GM19240 (cell line): ENCODE measurements around the gene PCSK5.

ENCODE experiments used
- DNase-seq: peaks from one replicate; pipeline ENCODE4 v3.0.0; 2011; ENCODE audit warnings: low spot score; ENCODE audit not compliant: insufficient read length

Gene PCSK5

GRCh38 chr9:76127637-76128036, 237.2 kb downstream of the PCSK5 start:
- DNase-seq: no peak

- no peak for DNase-seq
Observed at GRCh38 chr9:76135902-76136301, 245.4 kb downstream of the PCSK5 start.

- DNase-seq: no peak
Observed at GRCh38 chr9:76136986-76137385, 246.5 kb downstream of the PCSK5 start.

GRCh38 chr9:76137931-76138330, 247.5 kb downstream of the PCSK5 start:
- DNase-seq: no peak

GRCh38 chr9:76138360-76138759, 247.9 kb downstream of the PCSK5 start:
- DNase-seq: no peak

- DNase-seq: no peak
Observed at GRCh38 chr9:76143834-76144233, 253.4 kb downstream of the PCSK5 start.

GRCh38 chr9:76150013-76150412, 259.5 kb downstream of the PCSK5 start:
- no peak for DNase-seq

- DNase-seq: no peak
Observed at GRCh38 chr9:76151267-76151666, 260.8 kb downstream of the PCSK5 start.

GRCh38 chr9:76153339-76153738, 262.9 kb downstream of the PCSK5 start:
- DNase-seq: no peak

GRCh38 chr9:76153902-76154629, 263.6 kb downstream of the PCSK5 start:
- no peak for DNase-seq

- DNase-seq: no peak
Observed at GRCh38 chr9:76155361-76155760, 264.9 kb downstream of the PCSK5 start.

- no peak for DNase-seq
Observed at GRCh38 chr9:76158713-76159112, 268.2 kb downstream of the PCSK5 start.

- DNase-seq: no peak
Observed at GRCh38 chr9:76159293-76159926, 268.9 kb downstream of the PCSK5 start.

GRCh38 chr9:76161106-76161505, 270.6 kb downstream of the PCSK5 start:
- DNase-seq: no peak

GRCh38 chr9:76161541-76161940, 271.1 kb downstream of the PCSK5 start:
- no peak for DNase-seq

- DNase-seq: no peak
Observed at GRCh38 chr9:76162086-76162730, 271.7 kb downstream of the PCSK5 start.

- DNase-seq: no peak
Observed at GRCh38 chr9:76162751-76163500, 272.5 kb downstream of the PCSK5 start.

- no peak for DNase-seq
Observed at GRCh38 chr9:76166526-76166925, 276.1 kb downstream of the PCSK5 start.

GRCh38 chr9:76176171-76176570, 285.7 kb downstream of the PCSK5 start:
- DNase-seq: no peak

- DNase-seq: no peak
Observed at GRCh38 chr9:76177931-76178330, 287.5 kb downstream of the PCSK5 start.

GRCh38 chr9:76180541-76180940, 290.1 kb downstream of the PCSK5 start:
- DNase-seq: no peak
